H1 (cell line): Measurements from ENCODE around the gene KRTAP10-3. TPM values are rescaled to one million over a fixed set of nuclear protein-coding genes. Genes with fewer than 3 reads are reported as not detected.

Source experiments
- CTCF ChIA-PET: fragments of 300-600 bp; sonication (Branson Sonifier 250); formaldehyde crosslinking; loops from one replicate; lab custom pipeline; 2021; ENCODE audit not compliant: partially characterized antibody; lab: Charles Lee
- POLR2A ChIA-PET: fragments of 300-600 bp; sonication (Branson Sonifier 250); formaldehyde crosslinking; loops from one replicate; lab custom pipeline; 2021; ENCODE audit warnings: inconsistent platforms; ENCODE audit not compliant: partially characterized antibody; lab: Charles Lee
- DNase-seq, 2 experiments: peaks; one replicate each; pipeline versions ENCODE4 v3.0.0 to v3.0.0-alpha.2; 2010 to 2022; ENCODE audit warnings: low spot score in 2 of 2, low read depth in 1 of 2, mixed read lengths in 1 of 2
- FAIRE-seq: peaks from 2 replicates; lab custom pipeline; 2011; peaks lifted over from hg19 to GRCh38; lab: Jason Lieb, UNC
- H2AFZ ChIP-seq: 2 replicates; pipeline ENCODE4 v1.8.1; 2012; ENCODE audit warnings: low read length, inconsistent platforms
- H2AK5ac ChIP-seq: 2 replicates; pipeline ENCODE4 v1.6.1; 2013; ENCODE audit warnings: low read depth, low read length
- H2BK120ac ChIP-seq: replicated peaks from 2 replicates; pipeline ENCODE3; 2013; ENCODE audit warnings: low read depth, low read length, inconsistent platforms
- H2BK12ac ChIP-seq: 2 replicates; pipeline ENCODE4 v1.6.1; 2013; ENCODE audit warnings: low read depth, low read length
- H2BK15ac ChIP-seq: 2 replicates; pipeline ENCODE4 v1.6.1; 2013; ENCODE audit warnings: low read length
- H2BK20ac ChIP-seq: 2 replicates; pipeline ENCODE4 v1.6.1; 2013; ENCODE audit warnings: low read length
- H2BK5ac ChIP-seq: 2 replicates; pipeline ENCODE4 v1.6.1; 2013; ENCODE audit warnings: low read depth, low read length
- H3K14ac ChIP-seq: 2 replicates; pipeline ENCODE4 v1.6.1; 2013; ENCODE audit warnings: inconsistent platforms; ENCODE audit not compliant: insufficient read length
- H3K18ac ChIP-seq: 2 replicates; pipeline ENCODE4 v1.6.1; 2013; ENCODE audit warnings: low read length; ENCODE audit errors: extremely low read depth
- H3K23ac ChIP-seq: 2 replicates; pipeline ENCODE4 v1.6.1; 2013; ENCODE audit warnings: inconsistent platforms; ENCODE audit not compliant: insufficient read length
- H3K23me2 ChIP-seq: 2 replicates; pipeline ENCODE4 v1.6.1; 2013; ENCODE audit warnings: low read depth, low read length
- H3K27ac ChIP-seq: 2 replicates; pipeline ENCODE4 v1.6.1; 2011; ENCODE audit warnings: low read depth, low read length, inconsistent platforms
- H3K27me3 ChIP-seq, 4 experiments: replicated peaks in 1 of 4; 1 replicate in 1 of 4; 2 replicates in 3 of 4; pipeline versions ENCODE4 v1.6.1 to v1.8.1; 2011 to 2013; ENCODE audit warnings: low read length in 3 of 4, mild to moderate bottlenecking in 3 of 4, inconsistent platforms in 2 of 4, mixed read lengths in 2 of 4, moderate library complexity in 1 of 4; ENCODE audit not compliant: control insufficient read depth in 3 of 4, insufficient read depth in 3 of 4; ENCODE audit errors: extremely low read depth in 1 of 4
- H3K36me3 ChIP-seq, 4 experiments: 2 replicates each; pipeline versions ENCODE4 v1.6.1 to v1.8.1; 2011 to 2013; ENCODE audit warnings: mild to moderate bottlenecking in 4 of 4, low read length in 3 of 4, moderate library complexity in 2 of 4, control low read depth in 1 of 4, inconsistent platforms in 1 of 4; ENCODE audit not compliant: insufficient read depth in 4 of 4, control insufficient read depth in 2 of 4
- H3K4ac ChIP-seq: replicated peaks from 2 replicates; pipeline ENCODE3; 2013; ENCODE audit warnings: low read length, low read depth, mixed read lengths, inconsistent platforms; ENCODE audit not compliant: insufficient read length
- H3K4me1 ChIP-seq, 4 experiments: replicated peaks in 1 of 4; 1 replicate in 1 of 4; 2 replicates in 3 of 4; pipeline versions ENCODE4 v1.6.1 to v1.8.1; 2011 to 2013; ENCODE audit warnings: low read length in 3 of 4, inconsistent platforms in 2 of 4, mixed read lengths in 1 of 4; ENCODE audit not compliant: insufficient read depth in 4 of 4, control insufficient read depth in 3 of 4
- H3K4me2 ChIP-seq, 2 experiments: 2 replicates each; pipeline versions ENCODE4 v1.6.1 to v1.8.1; 2011 to 2013; ENCODE audit warnings: low read depth in 2 of 2, low read length in 2 of 2, control low read depth in 1 of 2, inconsistent platforms in 1 of 2, mild to moderate bottlenecking in 1 of 2; ENCODE audit not compliant: insufficient read depth in 1 of 2
- H3K4me3 ChIP-seq, 4 experiments: fragments of 200-600, 300-600 bp in 1 of 4; sonication (generic), shearing (Covaris generic), sonication (Bioruptor Twin) in 1 of 4; 2 replicates each; pipeline versions ENCODE4 v1.5.1 to v1.8.1; 2011 to 2016; ENCODE audit warnings: low read length in 4 of 4, low read depth in 3 of 4, control low read depth in 2 of 4, inconsistent platforms in 2 of 4, mild to moderate bottlenecking in 2 of 4, mixed read lengths in 1 of 4, moderate library complexity in 1 of 4; ENCODE audit not compliant: insufficient read depth in 2 of 4; ENCODE audit errors: extremely low read depth in 1 of 4
- H3K56ac ChIP-seq: replicated peaks from 2 replicates; pipeline ENCODE3; 2013; ENCODE audit warnings: low read depth, mild to moderate bottlenecking, mixed read lengths, low read length, inconsistent platforms; ENCODE audit not compliant: insufficient read length
- H3K79me1 ChIP-seq: 2 replicates; pipeline ENCODE4 v1.6.1; 2013; ENCODE audit warnings: low read depth, low read length, control low read depth
- H3K79me2 ChIP-seq, 2 experiments: 2 replicates each; pipeline versions ENCODE4 v1.6.1 to v1.8.1; 2012 to 2013; ENCODE audit warnings: low read length in 2 of 2, mild to moderate bottlenecking in 2 of 2, inconsistent platforms in 1 of 2; ENCODE audit not compliant: insufficient read depth in 2 of 2, control insufficient read depth in 1 of 2
- H3K9ac ChIP-seq, 4 experiments: replicated peaks in 1 of 4; 1 replicate in 1 of 4; 2 replicates in 3 of 4; pipeline versions ENCODE4 v1.6.1 to v1.8.1; 2011 to 2013; ENCODE audit warnings: low read depth in 3 of 4, low read length in 3 of 4, control low read depth in 2 of 4, mild to moderate bottlenecking in 2 of 4, moderate library complexity in 2 of 4, inconsistent platforms in 1 of 4; ENCODE audit errors: extremely low read depth in 1 of 4
- H3K9me3 ChIP-seq, 2 experiments: 2 replicates each; pipeline versions ENCODE4 v1.6.1 to v1.8.1; 2012 to 2013; ENCODE audit warnings: mild to moderate bottlenecking in 2 of 2, moderate library complexity in 2 of 2, control low read depth in 1 of 2, inconsistent platforms in 1 of 2, low read depth in 1 of 2, low read length in 1 of 2, mixed read lengths in 1 of 2; ENCODE audit not compliant: insufficient read depth in 2 of 2
- H4K20me1 ChIP-seq, 2 experiments: replicated peaks in 1 of 2; 2 replicates each; pipeline versions ENCODE3 to v1.8.1; 2011 to 2013; ENCODE audit warnings: inconsistent platforms in 2 of 2, low read length in 2 of 2, mild to moderate bottlenecking in 1 of 2; ENCODE audit not compliant: insufficient read depth in 2 of 2, control insufficient read depth in 1 of 2
- H4K5ac ChIP-seq: 2 replicates; pipeline ENCODE4 v1.6.1; 2013; ENCODE audit warnings: low read length, low read depth, mixed read lengths, inconsistent platforms; ENCODE audit not compliant: insufficient read length
- H4K8ac ChIP-seq: 2 replicates; pipeline ENCODE4 v1.8.0; 2013; ENCODE audit warnings: mild to moderate bottlenecking, moderate library complexity, low read length, inconsistent platforms; ENCODE audit not compliant: insufficient read depth; ENCODE audit errors: extremely low read depth
- H4K91ac ChIP-seq: replicated peaks from 2 replicates; pipeline ENCODE3; 2013; ENCODE audit warnings: low read length, mixed read lengths, inconsistent platforms; ENCODE audit not compliant: insufficient read length
- JUN ChIP-seq: IDR thresholded peaks from 2 replicates; pipeline ENCODE4 v1.6.1; 2011; ENCODE audit warnings: low read depth, mild to moderate bottlenecking, improper control_type of control experiment, low read length
- NANOG ChIP-seq: IDR thresholded peaks from 2 replicates; pipeline ENCODE4 v1.6.1; 2011; ENCODE audit warnings: low read length, low read depth, mild to moderate bottlenecking, inconsistent platforms; ENCODE audit not compliant: insufficient read depth, poor library complexity, severe bottlenecking
- PHF8 ChIP-seq: fragments of 200-600 bp; sonication (generic); conservative IDR thresholded peaks from 2 replicates; pipeline ENCODE4 v1.7.1; 2012; ENCODE audit warnings: low read depth, mild to moderate bottlenecking, inconsistent platforms, low read length, moderate library complexity
- POLR2AphosphoS5 ChIP-seq: IDR thresholded peaks from 2 replicates; pipeline ENCODE4 v1.6.1; 2011; ENCODE audit warnings: low read depth, low read length
- SIN3A ChIP-seq, 2 experiments: IDR thresholded peaks in 1 of 2; conservative IDR thresholded peaks in 1 of 2; 2 replicates each; pipeline ENCODE4 v1.6.1; 2011 to 2012; ENCODE audit warnings: low read length in 2 of 2, improper control_type of control experiment in 1 of 2, low read depth in 1 of 2, mild to moderate bottlenecking in 1 of 2
- TBP ChIP-seq: IDR thresholded peaks from 2 replicates; pipeline ENCODE4 v1.6.1; 2011; ENCODE audit warnings: low read depth, low read length, improper control_type of control experiment
- WGBS, 2 experiments: shearing (Covaris generic) in 1 of 2; methylation state at CpG; one replicate each; pipeline versions ENCODE4 v1.1.6 to v1.1.7; 2013 to 2015; ENCODE audit warnings: low lambda C conversion rate in 2 of 2, mixed read lengths in 2 of 2, inconsistent platforms in 1 of 2, low coverage in 1 of 2, missing lambda C conversion rate in 1 of 2; ENCODE audit not compliant: insufficient replicate concordance in 2 of 2, insufficient coverage in 1 of 2, insufficient read length in 1 of 2; ENCODE audit errors: extremely low coverage in 1 of 2, missing lambda C conversion rate in 1 of 2; 5-methylcytosine and 5-hydroxymethylcytosine counted together
- polyA plus RNA-seq, 7 experiments: library from polyadenylated mRNA; depleted of rRNA in 3 of 7; stranded (reverse) in 5 of 7; unstranded in 2 of 7; fragments of >200 nt in 5 of 7; fragments of 200-250 nt in 2 of 7; gene quantifications; 1 replicate in 5 of 7; 2 replicates in 1 of 7; 4 replicates in 1 of 7; pipeline versions ENCODE4 v1.2.1 to v1.2.3, GENCODE V29; 2011 to 2013; ENCODE audit warnings: missing spikeins in 2 of 7, mixed read lengths in 2 of 7
- total RNA-seq: library from RNA; stranded (reverse); fragmentation: NEBNext Ultra II Directional; extraction: Animal tissue kit (Norgen Biotek cat#: 25700); gene quantifications from 2 replicates; pipeline ENCODE4 v1.2.1, GENCODE V29; 2021
- TF ChIP-seq, protein P1 (sequence below): IDR thresholded peaks from 2 replicates; pipeline ENCODE4 v1.6.1; 2012; ENCODE audit warnings: inconsistent platforms

Gene KRTAP10-3
- total and polyA plus RNA-seq, 2 of the 8 experiments (the other 6 are each of a cell fraction or from before 2014, with no cell fraction given), result not detected

DNA sequence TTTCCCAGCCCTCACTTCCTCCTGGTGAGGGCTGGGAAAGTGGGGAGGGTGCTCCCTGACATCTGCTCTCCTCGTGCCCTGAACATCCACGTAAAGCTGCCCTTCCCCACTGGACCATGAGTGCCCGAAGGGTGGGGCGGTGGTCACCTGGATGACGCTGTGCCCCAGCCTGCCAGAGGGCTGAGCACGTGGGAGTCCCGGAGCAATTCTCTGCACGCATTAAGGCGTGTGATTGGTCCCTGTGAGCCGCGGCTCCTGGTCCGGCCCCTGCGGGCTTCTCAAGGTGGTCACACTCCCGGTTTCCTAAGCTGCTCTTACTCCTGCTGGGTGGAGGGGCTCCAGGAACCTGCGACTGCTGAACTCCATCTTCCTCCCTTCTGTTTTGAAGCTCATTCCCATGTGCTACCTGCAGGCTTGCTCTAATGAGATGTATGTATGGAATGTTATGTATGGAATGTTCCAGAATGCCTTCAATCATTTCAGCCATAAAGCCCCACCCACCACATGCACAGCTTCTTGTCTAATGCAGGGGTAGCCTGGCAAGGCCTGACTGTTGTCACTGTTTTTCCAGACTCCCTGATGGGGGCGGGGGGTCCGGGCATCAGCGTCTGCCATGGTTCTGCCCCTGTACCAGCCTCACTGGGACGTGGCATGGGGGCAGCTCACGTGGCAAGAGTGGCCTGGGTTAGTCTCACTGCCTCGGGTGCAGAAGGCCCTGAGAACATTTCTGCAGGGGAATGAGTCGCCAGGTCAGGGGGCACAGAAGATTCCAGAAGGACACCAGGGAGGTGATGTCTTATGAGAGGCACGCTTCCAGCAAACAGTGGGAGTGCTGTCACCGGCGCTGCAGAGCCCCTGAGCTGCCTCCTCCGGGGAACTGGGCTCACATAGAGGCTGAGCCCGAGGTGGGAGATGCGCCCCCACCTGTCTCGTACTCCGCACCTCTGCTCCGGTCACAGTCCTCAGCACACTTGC is 38.0 kb downstream of the KRTAP10-3 start:
- H3K27me3 ChIP-seq, result peaks cover 0 to 3% (median 0%) of the 10 kb centered on the region in 4 experiments; a peak in 1 of 7 replicates
- H3K36me3 ChIP-seq, result no peaks in the 10 kb centered on the region
- no peak overlapping the region for H2AFZ ChIP-seq
- no peak overlapping the region for H3K4me2 ChIP-seq
- CTCF ChIA-PET, result interaction anchor here (0.7 to 2.3 kb wide), 9 partner anchors 10 to 273 kb away, joined by 3 to 17 read pairs (median 3); no protein-coding TSS in a partner anchor
- POLR2A ChIA-PET, result interaction anchor here (1.1 to 1.6 kb wide), 6 partner anchors 10 to 192 kb away, joined by 3 to 7 read pairs (median 4); no protein-coding TSS in a partner anchor
- H3K79me2 ChIP-seq, result no peaks in the 10 kb centered on the region
- H3K23ac ChIP-seq, result no peak overlapping the region
- H2BK120ac ChIP-seq, result no peak overlapping the region
- H3K23me2 ChIP-seq, result peaks cover 14% of the 10 kb centered on the region
- H3K4me3 ChIP-seq, result no peak overlapping the region
- no peak for FAIRE-seq
- H3K4ac ChIP-seq, result no peak overlapping the region
- peaks cover 3% of the 10 kb centered on the region; the same call in 1 of the 2 replicates for H3K79me1 ChIP-seq
- H2AK5ac ChIP-seq, result no peak overlapping the region
- H3K9ac ChIP-seq, result no peak overlapping the region
- no peak overlapping the region for H4K5ac ChIP-seq
- no peak overlapping the region; the same call in 1 of the 2 replicates for H4K8ac ChIP-seq
- H3K18ac ChIP-seq, result no peak overlapping the region
- 86% methylated on average over 28 of the region's 31 CpGs; no CpG with 5 or more reads in 1 of the 2 experiments for WGBS, 2 experiments
- H2BK12ac ChIP-seq, result no peak overlapping the region
- H4K20me1 ChIP-seq, result no peaks in the 10 kb centered on the region
- no peak for DNase-seq
- TF ChIP-seq NANOG, result no peak
- TF ChIP-seq SIN3A (conservative IDR thresholded peaks at IDR 0.05 in 1 of 2, IDR thresholded peaks at IDR 0.05 in 1 of 2; ENCODE audit: low read depth in 1 of 2, low read length in 2 of 2), result no peak
- TF ChIP-seq POLR2AphosphoS5, result 0 out of 2 replicates have a peak, but pooled peaks have one; percentile 7
- TF ChIP-seq, protein P1, sequence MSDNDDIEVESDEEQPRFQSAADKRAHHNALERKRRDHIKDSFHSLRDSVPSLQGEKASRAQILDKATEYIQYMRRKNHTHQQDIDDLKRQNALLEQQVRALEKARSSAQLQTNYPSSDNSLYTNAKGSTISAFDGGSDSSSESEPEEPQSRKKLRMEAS, result 0 out of 2 replicates have a peak, but pooled peaks have one; percentile 6
- no peak for TF ChIP-seq PHF8
- no peak for TF ChIP-seq TBP
- no peak for TF ChIP-seq JUN
- no peak overlapping the region for H3K27ac ChIP-seq
- H3K56ac ChIP-seq, result no peak overlapping the region
- H4K91ac ChIP-seq, result no peak overlapping the region
- peaks cover 0 to 3% (median 0%) of the 10 kb centered on the region in 4 experiments; a peak in 1 of 7 replicates for H3K4me1 ChIP-seq
- no peak overlapping the region for H2BK15ac ChIP-seq
- H2BK20ac ChIP-seq, result no peak overlapping the region
- peaks cover 0 to 15% of the 10 kb centered on the region in 2 experiments; a peak in 3 of 4 replicates for H3K9me3 ChIP-seq
- no peak overlapping the region for H3K14ac ChIP-seq
- H2BK5ac ChIP-seq, result no peak overlapping the region
